SK-N-MC (cell line): ENCODE results near the gene MGMT.

ENCODE experiments used
- DNase-seq: peaks from one replicate; pipeline ENCODE4 v3.0.0-alpha.2; 2011; ENCODE audit warnings: low read depth, low spot score
- H3K27ac ChIP-seq: fragments of 200-600 bp; sonication (generic); 2 replicates; pipeline ENCODE4 v1.5.1; 2016; ENCODE audit warnings: mixed run types
- H3K36me3 ChIP-seq: fragments of 200-600 bp; sonication (generic); 2 replicates; pipeline ENCODE4 v1.6.1; 2017; ENCODE audit warnings: antibody characterized with exemption, low read length, mixed read lengths; ENCODE audit not compliant: insufficient read depth
- H3K4me3 ChIP-seq: fragments of 200-600 bp; sonication (generic); 2 replicates; pipeline ENCODE4 v1.5.1; 2016
- H3K9ac ChIP-seq: fragments of 200-600 bp; sonication (generic); 2 replicates; pipeline ENCODE4 v1.8.0; 2017; ENCODE audit warnings: mixed run types, mixed read lengths; ENCODE audit not compliant: insufficient read length
- H3K9me3 ChIP-seq: fragments of 200-600 bp; sonication (generic); 2 replicates; pipeline ENCODE4 v1.6.1; 2017; ENCODE audit warnings: low read depth, mild to moderate bottlenecking, antibody characterized with exemption, low read length, moderate library complexity, mixed read lengths
- EZH2 ChIP-seq: fragments of 200-600 bp; sonication (generic); IDR thresholded peaks from one replicate; pipeline ENCODE4 v1.6.1; 2017; ENCODE audit warnings: antibody characterized with exemption
- FOXP2 ChIP-seq: optimal IDR thresholded peaks from 2 replicates; pipeline ENCODE3; 2011; ENCODE audit warnings: mild to moderate bottlenecking, moderate library complexity; ENCODE audit not compliant: insufficient read depth; ENCODE audit errors: extremely low read length, control extremely low read depth
- POLR2AphosphoS5 ChIP-seq: IDR thresholded peaks from 2 replicates; pipeline ENCODE4 v1.6.1; 2012; ENCODE audit warnings: mild to moderate bottlenecking, low read depth, low read length, borderline replicate concordance

MGMT gene

DNA sequence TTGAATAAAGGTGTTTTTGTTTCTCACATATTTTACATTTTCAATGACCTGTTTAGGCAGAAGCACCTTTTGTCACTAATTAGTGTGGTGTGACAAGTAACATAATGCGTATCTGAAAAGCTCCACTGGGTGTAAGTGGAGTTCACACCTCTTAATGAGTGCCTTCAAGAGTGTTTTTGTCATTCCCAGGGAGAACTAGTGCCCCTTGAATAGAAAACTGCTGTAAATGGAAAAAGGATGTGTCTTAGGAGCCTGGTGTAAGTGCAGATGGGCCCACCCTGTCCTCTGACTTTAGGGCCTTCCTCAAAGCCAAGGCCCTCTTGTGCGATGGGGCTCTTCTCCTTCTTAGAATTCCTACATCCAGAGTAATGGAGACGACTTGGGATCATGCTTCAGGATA is 170.0 kb downstream of the MGMT start:
- Histone ChIP-seq H3K36me3 (no peaks in the 10 kb centered on the region), H3K9ac (no peak overlapping the region), H3K4me3 (no peak overlapping the region), H3K27ac (no peak overlapping the region), H3K9me3 (no peaks in the 10 kb centered on the region)
- TF ChIP-seq FOXP2: no peak
- no peak for TF ChIP-seq POLR2AphosphoS5
- TF ChIP-seq EZH2: no peak
- DNase-seq: no peak

DNA sequence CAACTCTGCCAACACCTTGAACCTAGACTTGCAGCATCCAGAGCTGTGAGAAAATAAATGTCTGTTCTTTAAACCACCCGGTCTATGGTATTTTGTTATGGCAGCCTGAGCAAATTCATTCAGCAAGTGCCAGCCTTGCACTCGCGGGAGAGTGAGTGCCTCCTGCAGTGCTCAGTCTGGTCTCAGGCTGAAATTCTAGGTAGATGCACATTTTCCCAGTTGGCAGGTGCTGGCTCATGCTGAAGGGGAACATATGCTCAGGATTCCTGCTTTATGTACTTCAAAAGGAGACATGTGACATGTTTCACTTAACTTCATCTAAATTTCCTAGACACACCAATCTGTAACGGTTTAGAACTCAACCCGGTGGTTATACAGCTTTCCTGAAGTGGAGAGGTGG is 170.8 kb downstream of the MGMT start:
- no peak for DNase-seq
- Histone ChIP-seq H3K36me3 (no peaks in the 10 kb centered on the region), H3K9ac (no peak overlapping the region), H3K9me3 (no peaks in the 10 kb centered on the region), H3K27ac (no peak overlapping the region), H3K4me3 (no peak overlapping the region)
- no peak for TF ChIP-seq EZH2
- no peak for TF ChIP-seq FOXP2
- TF ChIP-seq POLR2AphosphoS5: no peak

DNA sequence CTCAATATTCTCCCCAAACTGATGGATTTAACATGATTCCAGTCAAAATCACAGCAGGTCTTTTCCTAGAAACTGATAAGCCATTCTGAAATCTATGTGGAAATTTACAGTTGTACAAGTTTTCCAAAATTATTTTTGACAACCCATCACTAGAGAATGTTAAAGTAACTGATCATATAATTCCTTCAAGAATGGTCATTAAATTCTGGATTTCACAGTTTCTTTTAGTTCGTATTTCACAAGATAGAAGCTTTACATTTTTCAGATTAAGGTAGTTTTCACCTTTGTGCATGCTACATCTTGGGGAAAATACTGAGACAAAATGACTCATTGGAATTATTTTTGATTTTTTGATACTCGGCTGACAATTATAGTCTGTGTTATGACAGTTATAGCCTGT is 174.3 kb downstream of the MGMT start:
- H3K36me3 ChIP-seq: no peaks in the 10 kb centered on the region
- H3K27ac ChIP-seq: no peak overlapping the region
- no peak overlapping the region for H3K4me3 ChIP-seq
- no peak for DNase-seq
- H3K9me3 ChIP-seq: no peaks in the 10 kb centered on the region
- H3K9ac ChIP-seq: no peak overlapping the region
- TF ChIP-seq FOXP2: no peak
- TF ChIP-seq EZH2: no peak
- TF ChIP-seq POLR2AphosphoS5: no peak

DNA sequence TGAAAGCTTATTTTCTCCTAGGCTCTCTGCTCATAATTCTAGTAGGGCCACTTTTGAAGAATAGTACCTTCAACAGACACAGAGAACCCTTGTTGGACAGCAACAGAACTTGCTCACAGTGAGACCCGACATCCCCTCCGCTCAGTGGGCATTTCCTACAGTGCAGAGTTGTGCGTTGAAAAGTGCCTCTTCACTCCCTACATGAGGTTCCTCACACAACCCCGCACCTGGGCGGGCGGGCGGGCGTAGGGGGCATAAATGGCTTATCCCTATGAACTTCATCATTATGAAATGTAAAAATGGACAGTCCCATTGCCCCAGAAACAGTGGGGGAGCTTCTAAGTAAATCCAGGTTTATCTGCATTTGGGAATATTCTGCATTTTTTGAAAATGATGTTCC is 174.9 kb downstream of the MGMT start:
- H3K9me3 ChIP-seq: no peaks in the 10 kb centered on the region
- DNase-seq: no peak
- no peaks in the 10 kb centered on the region for H3K36me3 ChIP-seq
- TF ChIP-seq POLR2AphosphoS5 (no peak), EZH2 (no peak), FOXP2 (no peak)
- H3K9ac ChIP-seq: no peak overlapping the region
- no peak overlapping the region for H3K27ac ChIP-seq
- H3K4me3 ChIP-seq: no peak overlapping the region

DNA sequence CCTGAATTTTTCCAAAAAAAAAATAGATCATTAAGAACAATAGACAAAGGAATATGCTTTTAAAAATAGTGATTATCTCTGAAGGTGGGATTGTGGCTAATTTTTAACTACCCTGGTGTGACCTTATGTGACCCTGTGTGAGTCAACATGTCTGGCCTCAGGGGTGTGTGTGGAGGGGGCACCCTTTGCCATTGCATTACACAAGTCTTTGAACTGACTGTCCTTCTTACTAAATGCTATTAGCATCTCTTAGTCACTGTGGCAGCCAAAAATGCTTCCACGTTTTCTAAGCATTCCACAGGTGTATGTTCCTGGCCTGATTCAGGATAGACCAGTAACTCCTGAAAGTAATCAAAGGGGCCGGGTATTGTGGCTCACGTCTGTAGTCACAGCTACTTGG is 175.4 kb downstream of the MGMT start:
- DNase-seq: no peak
- Histone ChIP-seq H3K4me3 (no peak overlapping the region), H3K9ac (no peak overlapping the region), H3K27ac (no peak overlapping the region), H3K36me3 (no peaks in the 10 kb centered on the region), H3K9me3 (no peaks in the 10 kb centered on the region)
- TF ChIP-seq POLR2AphosphoS5 (no peak), FOXP2 (no peak), EZH2 (no peak)

DNA sequence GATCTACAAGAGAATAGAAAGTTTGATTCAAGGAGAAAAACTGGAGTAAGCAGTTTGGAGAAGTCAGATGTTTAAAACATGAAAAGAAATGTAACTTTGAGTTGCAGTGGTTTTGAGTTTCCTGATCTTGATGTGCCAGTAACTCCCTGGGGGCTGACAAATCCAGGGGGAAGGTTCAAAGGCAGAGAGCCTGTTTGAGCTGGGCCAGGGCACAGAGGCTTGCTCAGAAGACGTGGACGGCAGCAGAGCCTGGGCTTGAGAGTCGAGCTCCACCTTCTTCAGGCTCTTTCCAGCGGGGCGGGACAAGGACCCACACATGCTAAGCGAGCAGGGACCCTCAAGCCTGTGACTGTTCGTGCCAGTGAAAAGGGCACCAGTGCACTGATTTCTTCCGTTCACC is 176.2 kb downstream of the MGMT start:
- DNase-seq: no peak
- no peaks in the 10 kb centered on the region for H3K36me3 ChIP-seq
- H3K9ac ChIP-seq: no peak overlapping the region
- no peak for TF ChIP-seq EZH2
- no peak for TF ChIP-seq FOXP2
- no peak for TF ChIP-seq POLR2AphosphoS5
- H3K4me3 ChIP-seq: no peak overlapping the region
- no peaks in the 10 kb centered on the region for H3K9me3 ChIP-seq
- no peak overlapping the region for H3K27ac ChIP-seq

DNA sequence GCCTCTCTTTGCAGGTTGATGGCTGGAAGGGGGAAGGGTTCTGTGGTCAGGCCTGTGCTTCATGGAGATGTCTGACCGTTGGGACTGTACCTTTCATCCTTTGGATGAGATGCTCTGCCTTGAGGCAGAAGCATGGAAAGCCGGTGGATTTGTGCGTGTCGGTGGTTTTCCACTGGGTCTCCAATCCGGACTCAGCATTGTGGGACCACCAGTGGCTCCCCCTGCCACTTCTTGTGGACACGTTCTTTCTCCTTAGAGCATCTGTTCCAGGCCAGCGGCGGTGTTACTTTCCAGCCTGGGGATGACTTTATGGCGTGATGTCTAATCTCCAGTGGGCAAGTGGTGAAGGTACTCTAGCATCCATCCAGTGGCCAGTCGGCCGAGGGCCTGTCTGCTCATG is 178.4 kb downstream of the MGMT start:
- DNase-seq: no peak
- no peak for TF ChIP-seq POLR2AphosphoS5
- no peak for TF ChIP-seq FOXP2
- TF ChIP-seq EZH2: no peak
- Histone ChIP-seq H3K9me3 (no peaks in the 10 kb centered on the region), H3K4me3 (no peak overlapping the region), H3K36me3 (no peaks in the 10 kb centered on the region), H3K27ac (no peak overlapping the region), H3K9ac (no peak overlapping the region)

DNA sequence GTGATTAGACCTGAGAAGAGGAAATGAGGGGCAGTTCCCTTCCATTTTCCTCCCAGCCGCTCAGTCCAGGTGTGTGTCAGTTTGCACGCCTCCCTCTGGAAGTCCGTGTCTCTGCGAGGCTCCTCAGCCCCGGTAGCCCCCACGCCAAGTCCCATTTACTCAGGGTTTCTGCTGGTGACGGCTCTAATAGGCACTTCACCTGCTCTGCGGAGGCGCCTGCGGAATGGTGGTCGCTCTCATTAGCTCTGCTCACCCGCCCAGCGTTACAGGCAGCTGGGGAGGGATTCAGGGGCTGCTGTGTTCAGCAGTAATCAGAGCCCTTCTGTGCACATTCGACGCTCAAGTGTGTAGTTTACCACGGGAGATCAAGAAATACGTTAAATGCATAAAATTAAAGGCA is 179.9 kb downstream of the MGMT start:
- no peak for DNase-seq
- H3K4me3 ChIP-seq: no peak overlapping the region
- H3K9ac ChIP-seq: no peak overlapping the region
- no peaks in the 10 kb centered on the region for H3K9me3 ChIP-seq
- no peak overlapping the region for H3K27ac ChIP-seq
- H3K36me3 ChIP-seq: no peaks in the 10 kb centered on the region
- TF ChIP-seq POLR2AphosphoS5 (no peak), FOXP2 (no peak), EZH2 (no peak)

DNA sequence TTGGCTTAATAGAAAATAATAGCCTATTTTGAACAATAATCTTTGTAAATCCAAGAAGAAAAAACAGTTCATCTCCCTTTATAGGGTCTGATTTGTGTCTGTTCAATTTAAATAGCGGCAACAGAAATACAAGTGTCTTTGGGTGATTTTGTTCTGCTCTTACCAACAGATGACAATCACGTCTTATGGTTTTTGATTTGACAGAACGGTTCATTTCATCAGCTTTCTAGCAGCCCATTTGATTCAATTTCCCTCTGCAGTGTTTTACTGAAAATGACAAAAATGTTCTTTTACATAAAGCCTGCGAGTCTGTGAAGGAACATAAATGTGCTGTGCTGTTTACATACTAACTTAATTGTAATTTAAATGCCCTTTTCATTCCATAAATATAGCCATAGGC is 180.5 kb downstream of the MGMT start:
- Histone ChIP-seq H3K4me3 (no peak overlapping the region), H3K9ac (no peak overlapping the region), H3K27ac (no peak overlapping the region), H3K36me3 (no peaks in the 10 kb centered on the region), H3K9me3 (no peaks in the 10 kb centered on the region)
- DNase-seq: no peak
- no peak for TF ChIP-seq FOXP2
- TF ChIP-seq EZH2: no peak
